CD14-positive monocyte (primary cell): ENCODE data around the gene C19orf44. TPM values are rescaled to one million over a fixed set of nuclear protein-coding genes. Genes with fewer than 3 reads are reported as not detected.

Experiments used
- DNase-seq, 3 donors: peaks; one replicate each; pipeline ENCODE4 v3.0.0-alpha.2; 2011 to 2022
- H2AFZ ChIP-seq: 2 replicates; pipeline ENCODE4 v1.6.0; 2012; ENCODE audit warnings: mild to moderate bottlenecking, low read depth, low read length, inconsistent platforms; ENCODE audit not compliant: insufficient read depth, poor library complexity, severe bottlenecking
- H3K27ac ChIP-seq, 2 donors: 1 replicate in 1 of 2; 2 replicates in 1 of 2; pipeline ENCODE4 v1.5.1; 2012 to 2013; ENCODE audit warnings: low read length in 2 of 2, control low read depth in 1 of 2, inconsistent platforms in 1 of 2, low read depth in 1 of 2, mild to moderate bottlenecking in 1 of 2
- H3K27me3 ChIP-seq, 2 donors: one replicate each; pipeline versions ENCODE4 v1.6.0 to v1.6.1; 2011 to 2013; ENCODE audit warnings: low read length in 2 of 2; ENCODE audit not compliant: control insufficient read depth in 2 of 2, insufficient read depth in 2 of 2
- H3K36me3 ChIP-seq, 2 donors: replicated peaks in 1 of 2; 1 replicate in 1 of 2; 2 replicates in 1 of 2; pipeline versions ENCODE4 v1.5.1 to v1.6.1; 2012 to 2013; ENCODE audit warnings: low read length in 2 of 2, control low read depth in 1 of 2, inconsistent platforms in 1 of 2, mild to moderate bottlenecking in 1 of 2; ENCODE audit not compliant: insufficient read depth in 2 of 2, control insufficient read depth in 1 of 2
- H3K4me1 ChIP-seq, 2 donors: 1 replicate in 1 of 2; 2 replicates in 1 of 2; pipeline versions ENCODE4 v1.5.1 to v1.6.1; 2012 to 2013; ENCODE audit warnings: low read length in 2 of 2, control low read depth in 1 of 2, inconsistent platforms in 1 of 2, mild to moderate bottlenecking in 1 of 2, moderate library complexity in 1 of 2; ENCODE audit not compliant: insufficient read depth in 2 of 2, control insufficient read depth in 1 of 2
- H3K4me2 ChIP-seq: replicated peaks from 2 replicates; pipeline ENCODE3; 2012; ENCODE audit warnings: low read length, moderate library complexity, mild to moderate bottlenecking; ENCODE audit not compliant: poor library complexity, severe bottlenecking; ENCODE audit errors: extremely low read depth
- H3K4me3 ChIP-seq, 3 experiments: fragments of 200-600 bp in 1 of 3; sonication (generic) in 1 of 3; replicated peaks in 1 of 3; 1 replicate in 2 of 3; 2 replicates in 1 of 3; pipeline ENCODE4 v1.5.1; 2011 to 2013; ENCODE audit warnings: low read length in 3 of 3, mild to moderate bottlenecking in 3 of 3, control low read depth in 2 of 3, low read depth in 2 of 3, inconsistent platforms in 1 of 3, moderate library complexity in 1 of 3
- H3K79me2 ChIP-seq: 2 replicates; pipeline ENCODE4 v1.6.0; 2012; ENCODE audit warnings: mild to moderate bottlenecking, control low read depth, inconsistent platforms, low read length, moderate library complexity; ENCODE audit not compliant: insufficient read depth
- H3K9ac ChIP-seq: 2 replicates; pipeline ENCODE4 v1.6.0; 2017; ENCODE audit warnings: low read length, mild to moderate bottlenecking; ENCODE audit not compliant: insufficient read depth, poor library complexity, severe bottlenecking
- H3K9me3 ChIP-seq, 2 donors: replicated peaks in 1 of 2; 1 replicate in 1 of 2; 2 replicates in 1 of 2; pipeline versions ENCODE4 v1.5.1 to v1.6.1; 2012 to 2013; ENCODE audit warnings: low read length in 2 of 2, control low read depth in 1 of 2; ENCODE audit not compliant: control insufficient read depth in 1 of 2, insufficient read depth in 1 of 2
- H4K20me1 ChIP-seq: 2 replicates; pipeline ENCODE4 v1.6.0; 2012; ENCODE audit warnings: mild to moderate bottlenecking, low read length, control low read depth, moderate library complexity; ENCODE audit not compliant: insufficient read depth
- H3K27ac Mint-ChIP-seq, 7 donors: one replicate each; pipeline ENCODE4 v1.8.0; 2020; ENCODE audit warnings: mild to moderate bottlenecking in 7 of 7, mixed read lengths in 7 of 7, moderate library complexity in 6 of 7, inconsistent platforms in 2 of 7
- H3K27me3 Mint-ChIP-seq, 3 donors: one replicate each; pipeline ENCODE4 v1.8.0; 2021 to 2022; ENCODE audit warnings: low read depth in 3 of 3, mild to moderate bottlenecking in 3 of 3, mixed read lengths in 3 of 3, moderate library complexity in 3 of 3, inconsistent platforms in 1 of 3
- H3K36me3 Mint-ChIP-seq, 2 donors: one replicate each; pipeline ENCODE4 v1.8.0; 2020; ENCODE audit warnings: mixed read lengths in 2 of 2, inconsistent platforms in 1 of 2, mild to moderate bottlenecking in 1 of 2
- H3K4me1 Mint-ChIP-seq: one replicate; pipeline ENCODE4 v1.8.0; 2020; ENCODE audit warnings: mild to moderate bottlenecking, mixed read lengths
- H3K4me3 Mint-ChIP-seq, 2 donors: one replicate each; pipeline ENCODE4 v1.8.0; 2020; ENCODE audit warnings: mild to moderate bottlenecking in 2 of 2, mixed read lengths in 2 of 2, moderate library complexity in 1 of 2
- H3K9me3 Mint-ChIP-seq, 7 donors: one replicate each; pipeline ENCODE4 v1.8.0; 2020 to 2022; ENCODE audit warnings: mixed read lengths in 7 of 7, mild to moderate bottlenecking in 6 of 7, moderate library complexity in 6 of 7, inconsistent platforms in 2 of 7
- CTCF ChIP-seq: fragments of 200-600 bp; IDR thresholded peaks from one replicate; pipeline ENCODE4 v1.8.0; 2022; ENCODE audit warnings: antibody characterized with exemption, mild to moderate bottlenecking
- WGBS: methylation state at CpG from one replicate; pipeline ENCODE4 v1.1.5; 2013; ENCODE audit warnings: missing lambda C conversion rate; ENCODE audit not compliant: insufficient coverage; 5-methylcytosine and 5-hydroxymethylcytosine counted together
- intact Hi-C, 2 donors: fragments of 100-400 bp; cut with micrococcal nuclease; formaldehyde crosslinking; loops; one replicate each; pipeline versions ENCODE4 v1.15.0 to v1.15.1; 2023
- polyA plus RNA-seq, 3 donors: library from polyadenylated mRNA; depleted of rRNA in 1 of 3; unstranded in 2 of 3; stranded (reverse) in 1 of 3; fragments of 300-500 nt in 2 of 3; fragments of >200 nt in 1 of 3; fragmentation: Illumina TruSeq in 2 of 3; gene quantifications; 1 replicate in 2 of 3; 2 replicates in 1 of 3; pipeline ENCODE4 v1.2.3, GENCODE V29; 2012 to 2021

Gene C19orf44
- polyA plus RNA-seq, 3 donors, result 0.58 to 0.65 TPM; not detected in 1

GRCh38 chr19:16537111-16537510 is 40.9 kb downstream of the C19orf44 start:
- Mint-ChIP-seq H3K4me1 (peaks cover 15% of the 10 kb centered on the region), H3K27me3 (no peaks in the 10 kb centered on the region), H3K27ac (peak overlapping the region in 2 of 7 donors; percentile 41 to 61), H3K4me3 (no peak overlapping the region), H3K9me3 (no peaks in the 10 kb centered on the region), H3K36me3 (peaks cover 61 to 85% of the 10 kb centered on the region in 2 donors)
- peaks cover 67% of the 10 kb centered on the region for H3K79me2 ChIP-seq
- H3K9me3 ChIP-seq, result no peaks in the 10 kb centered on the region
- H3K27ac ChIP-seq, result no peak overlapping the region
- no peak overlapping the region for H3K4me3 ChIP-seq
- 95% methylated on average over 10 of the region's 13 CpGs for WGBS
- peaks cover 62 to 77% of the 10 kb centered on the region in 2 donors for H3K36me3 ChIP-seq
- no peak for TF ChIP-seq CTCF
- no peak overlapping the region for H2AFZ ChIP-seq
- DNase-seq, result no peak
- H3K4me2 ChIP-seq, result no peak overlapping the region
- intact Hi-C loops, result no loop called here
- peaks cover 10 to 11% of the 10 kb centered on the region in 2 donors for H3K4me1 ChIP-seq
- no peaks in the 10 kb centered on the region for H3K27me3 ChIP-seq
- peaks cover 87% of the 10 kb centered on the region for H4K20me1 ChIP-seq
- no peak overlapping the region for H3K9ac ChIP-seq

GRCh38 chr19:16540948-16541347 is 44.8 kb downstream of the C19orf44 start:
- Mint-ChIP-seq H3K4me3 (peak overlapping the region; percentile 87 to 92), H3K36me3 (peaks cover 29 to 47% of the 10 kb centered on the region in 2 donors), H3K4me1 (peaks cover 36% of the 10 kb centered on the region), H3K9me3 (no peaks in the 10 kb centered on the region), H3K27me3 (no peaks in the 10 kb centered on the region), H3K27ac (peak overlapping the region in 5 of 7 donors; percentile 79 to 91 (median 89))
- no peaks in the 10 kb centered on the region for H3K9me3 ChIP-seq
- DNase-seq, result no peak
- H3K79me2 ChIP-seq, result peaks cover 86% of the 10 kb centered on the region
- peak overlapping the region; percentile 95 for H3K4me2 ChIP-seq
- H3K4me1 ChIP-seq, result peaks cover 18 to 26% of the 10 kb centered on the region in 2 donors
- peak overlapping the region in 1 of 2 donors; percentile 90 for H3K27ac ChIP-seq
- intact Hi-C loops, result loop anchor here (5.0 kb wide), 2 partner anchors 44 to 46 kb away; partner anchors contain the start of genes C19orf44 (in 2 of the 2) and CALR3 (in 2 of the 2)
- no peak overlapping the region for H2AFZ ChIP-seq
- peak overlapping the region in 1 of 3 experiments; percentile 99 for H3K4me3 ChIP-seq
- H4K20me1 ChIP-seq, result peaks cover 60% of the 10 kb centered on the region
- 99% methylated on average over 9 of the region's 12 CpGs for WGBS
- H3K27me3 ChIP-seq, result no peaks in the 10 kb centered on the region
- H3K36me3 ChIP-seq, result peaks cover 26 to 39% of the 10 kb centered on the region in 2 donors
- TF ChIP-seq CTCF, result no peak
- peak overlapping the region; percentile 93 for H3K9ac ChIP-seq
